Ishikawa (cell line): ENCODE measurements around the gene CWC27.

Experiments
- CEBPB ChIP-seq: IDR thresholded peaks from 2 replicates; pipeline ENCODE4 v1.6.1; 2012
- CREB1 ChIP-seq: IDR thresholded peaks from 2 replicates; pipeline ENCODE4 v1.6.1; 2012; ENCODE audit warnings: low read depth
- EGR1 ChIP-seq: IDR thresholded peaks from 2 replicates; pipeline ENCODE4 v1.6.1; 2012
- EP300 ChIP-seq: IDR thresholded peaks from 2 replicates; pipeline ENCODE4 v1.6.1; 2012; ENCODE audit warnings: borderline replicate concordance
- FOXM1 ChIP-seq: IDR thresholded peaks from 2 replicates; pipeline ENCODE4 v1.6.1; 2012; ENCODE audit warnings: low read depth, borderline replicate concordance
- MAX ChIP-seq: IDR thresholded peaks from 2 replicates; pipeline ENCODE4 v1.6.1; 2012
- NFIC ChIP-seq: IDR thresholded peaks from 2 replicates; pipeline ENCODE4 v1.6.1; 2012
- RAD21 ChIP-seq: IDR thresholded peaks from 2 replicates; pipeline ENCODE4 v1.6.1; 2012; ENCODE audit warnings: low read depth
- REST ChIP-seq: IDR thresholded peaks from 2 replicates; pipeline ENCODE4 v1.6.1; 2012; ENCODE audit warnings: low read depth, mild to moderate bottlenecking
- TAF1 ChIP-seq: IDR thresholded peaks from 2 replicates; pipeline ENCODE4 v1.6.1; 2012; ENCODE audit warnings: low read depth, mild to moderate bottlenecking
- TCF12 ChIP-seq: IDR thresholded peaks from 2 replicates; pipeline ENCODE4 v1.6.1; 2012; ENCODE audit warnings: low read depth
- TEAD4 ChIP-seq: IDR thresholded peaks from 2 replicates; pipeline ENCODE4 v1.6.1; 2012
- USF1 ChIP-seq: IDR thresholded peaks from 2 replicates; pipeline ENCODE4 v1.6.1; 2012
- YY1 ChIP-seq: IDR thresholded peaks from 2 replicates; pipeline ENCODE4 v1.6.1; 2012; ENCODE audit warnings: low read depth
- ZBTB7A ChIP-seq: IDR thresholded peaks from 2 replicates; pipeline ENCODE4 v1.6.1; 2012; ENCODE audit warnings: low read depth

The CWC27 gene

GRCh38 chr5:64923151-64923685, 154.5 kb downstream of the CWC27 start:
- TF ChIP-seq EGR1: no peak
- TF ChIP-seq MAX: no peak
- no peak for TF ChIP-seq TAF1
- no peak for TF ChIP-seq RAD21
- no peak for TF ChIP-seq CREB1
- TF ChIP-seq EP300: no peak
- no peak for TF ChIP-seq FOXM1
- TF ChIP-seq REST: no peak
- TF ChIP-seq YY1: no peak
- TF ChIP-seq TEAD4: no peak
- no peak for TF ChIP-seq NFIC
- no peak for TF ChIP-seq ZBTB7A
- TF ChIP-seq CEBPB: no peak
- TF ChIP-seq USF1: no peak
- no peak for TF ChIP-seq TCF12

GRCh38 chr5:64925123-64925522, 156.4 kb downstream of the CWC27 start:
- no peak for TF ChIP-seq USF1
- TF ChIP-seq ZBTB7A: no peak
- TF ChIP-seq YY1: no peak
- no peak for TF ChIP-seq REST
- TF ChIP-seq NFIC: no peak
- TF ChIP-seq FOXM1: no peak
- no peak for TF ChIP-seq EP300
- TF ChIP-seq TAF1: no peak
- no peak for TF ChIP-seq RAD21
- no peak for TF ChIP-seq TCF12
- no peak for TF ChIP-seq TEAD4
- no peak for TF ChIP-seq MAX
- no peak for TF ChIP-seq CEBPB
- TF ChIP-seq EGR1: no peak
- TF ChIP-seq CREB1: no peak

- TF ChIP-seq FOXM1: no peak
These were observed 161.1 kb downstream of the CWC27 start for GRCh38 chr5:64929833-64930232.

- TF ChIP-seq CEBPB: peak; percentile 78
- TF ChIP-seq TAF1: no peak
These were observed 162.1 kb downstream of the CWC27 start for GRCh38 chr5:64930672-64931318.

GRCh38 chr5:64939772-64940510, 171.2 kb downstream of the CWC27 start:
- TF ChIP-seq YY1 (no peak), TAF1 (no peak), EGR1 (no peak), TEAD4 (no peak), FOXM1 (no peak), CREB1 (no peak), CEBPB (no peak), ZBTB7A (no peak), EP300 (no peak), RAD21 (no peak), NFIC (no peak), USF1 (no peak), TCF12 (no peak), REST (no peak), MAX (no peak)
